Activated CD8-positive, alpha-beta T cell treated with anti-CD3 and anti-CD28 coated beads for 36 hours (primary cell): ENCODE measurements around the gene C5orf34. TPM values are rescaled to one million over a fixed set of nuclear protein-coding genes. Genes with fewer than 3 reads are reported as not detected.
A peak's percentile ranks its signal among the peaks of the same experiment; 100 is the strongest.

Experiments
- ATAC-seq: fragments of 200-7000 bp; cut with Tn5 transposase; one replicate; pipeline ENCODE4 v1.10.0; 2021; ENCODE audit warnings: mild to moderate bottlenecking, moderate library complexity
- CTCF ChIA-PET: fragments of 350-600 bp; sonication (Branson Sonifier 250); formaldehyde crosslinking; loops from one replicate; lab custom pipeline; 2021; ENCODE audit warnings: antibody characterized with exemption; lab: Charles Lee
- POLR2A ChIA-PET: fragments of 350-600 bp; sonication (Branson Sonifier 250); formaldehyde crosslinking; loops from one replicate; lab custom pipeline; 2021; ENCODE audit warnings: antibody characterized with exemption; lab: Charles Lee
- DNase-seq: peaks from one replicate; pipeline ENCODE4 v3.0.0-alpha.2; 2020
- H3K27ac Mint-ChIP-seq: one replicate; pipeline ENCODE4 v1.8.0; 2021; ENCODE audit warnings: mild to moderate bottlenecking, mixed read lengths
- H3K27me3 Mint-ChIP-seq: one replicate; pipeline ENCODE4 v1.8.0; 2021; ENCODE audit warnings: mixed read lengths
- H3K36me3 Mint-ChIP-seq: one replicate; pipeline ENCODE4 v1.8.0; 2021; ENCODE audit warnings: low read depth, mixed read lengths
- H3K4me1 Mint-ChIP-seq: one replicate; pipeline ENCODE4 v1.8.0; 2021; ENCODE audit warnings: low read depth, mixed read lengths
- H3K4me3 Mint-ChIP-seq: one replicate; pipeline ENCODE4 v1.8.0; 2021; ENCODE audit warnings: mild to moderate bottlenecking, moderate library complexity, mixed read lengths
- H3K9me3 Mint-ChIP-seq: one replicate; pipeline ENCODE4 v1.8.0; 2021; ENCODE audit warnings: mixed read lengths
- CTCF ChIP-seq: fragments of 200-600 bp; IDR thresholded peaks from one replicate; pipeline ENCODE4 v1.8.0; 2022; ENCODE audit warnings: antibody characterized with exemption, mild to moderate bottlenecking
- intact Hi-C: fragments of 100-400 bp; cut with micrococcal nuclease; formaldehyde crosslinking; loops from one replicate; pipeline ENCODE4 v1.10.0; 2022
- total RNA-seq, 2 experiments: library from RNA; stranded (reverse); gene quantifications; one replicate each; pipeline ENCODE4 v1.2.3, GENCODE V29; 2021

Gene C5orf34
- total RNA-seq, 2 experiments from 2014 or later, result 9.1 to 10.5 TPM

GRCh38 chr5:43498581-43498980 is 16.4 kb downstream of the C5orf34 start:
- H3K27ac Mint-ChIP-seq, result no peak overlapping the region
- DNase-seq (no peak), ATAC-seq (no peak)
- H3K4me1 Mint-ChIP-seq, result no peaks in the 10 kb centered on the region
- no peaks in the 10 kb centered on the region for H3K27me3 Mint-ChIP-seq
- no peak overlapping the region for H3K4me3 Mint-ChIP-seq
- ChIA-PET CTCF (interaction anchor here (1.4 kb wide), 1 partner anchor 14 kb away, joined by 5 read pairs; the partner anchor contains the start of gene TMEM267), POLR2A (no interaction called here)
- no peak for TF ChIP-seq CTCF
- intact Hi-C loops, result no loop called here
- peaks cover 16% of the 10 kb centered on the region for H3K36me3 Mint-ChIP-seq
- no peaks in the 10 kb centered on the region for H3K9me3 Mint-ChIP-seq

GRCh38 chr5:43497311-43498104 is 17.4 kb downstream of the C5orf34 start:
- no peak overlapping the region for H3K27ac Mint-ChIP-seq
- no peak for ATAC-seq
- no peaks in the 10 kb centered on the region for H3K27me3 Mint-ChIP-seq
- no peaks in the 10 kb centered on the region for H3K9me3 Mint-ChIP-seq
- no peaks in the 10 kb centered on the region for H3K4me1 Mint-ChIP-seq
- no peak for TF ChIP-seq CTCF
- H3K36me3 Mint-ChIP-seq, result peaks cover 8% of the 10 kb centered on the region
- intact Hi-C loops, result no loop called here
- DNase-seq, result no peak
- ChIA-PET POLR2A (no interaction called here), CTCF (interaction anchor here (1.1 kb wide), 1 partner anchor 13 kb away, joined by 4 read pairs; the partner anchor contains the start of gene TMEM267)
- H3K4me3 Mint-ChIP-seq, result no peak overlapping the region

DNA sequence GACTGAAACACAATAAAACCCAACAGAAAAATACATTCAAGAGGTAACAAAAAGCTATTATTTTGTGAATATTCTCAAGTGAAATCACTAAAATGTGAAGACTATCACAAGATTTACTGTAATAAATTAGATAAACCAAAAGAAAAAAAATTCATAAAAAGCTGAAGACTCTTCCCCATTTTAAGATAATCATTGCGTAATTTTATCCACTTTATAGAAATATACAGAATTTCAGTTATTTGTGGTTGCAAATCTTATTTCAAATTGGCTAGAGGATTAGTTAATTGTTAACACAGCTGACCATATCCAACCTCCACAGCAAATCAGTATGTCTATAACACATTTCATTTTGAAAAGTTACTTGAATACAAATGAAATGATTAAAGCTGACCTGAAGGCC is 23.6 kb downstream of the C5orf34 start:
- intact Hi-C loops, result no loop called here
- H3K4me3 Mint-ChIP-seq, result no peak overlapping the region

GRCh38 chr5:43486353-43486752 is 28.6 kb downstream of the C5orf34 start:
- ATAC-seq, result no peak
- Mint-ChIP-seq H3K36me3 (peaks cover 45% of the 10 kb centered on the region), H3K27ac (peak overlapping the region; percentile 100), H3K4me1 (peaks cover 32% of the 10 kb centered on the region), H3K9me3 (no peaks in the 10 kb centered on the region), H3K27me3 (no peaks in the 10 kb centered on the region), H3K4me3 (no peak overlapping the region)
- intact Hi-C loops, result loop anchor here (10.0 kb wide), 3 partner anchors 172 to 492 kb away; partner anchors contain the start of gene HMGCS1
- ChIA-PET CTCF (interaction anchor here (1.1 to 4.4 kb wide), 4 partner anchors 74 to 444 kb away, joined by 3 to 30 read pairs (median 8); partner anchors contain the start of gene CCL28), POLR2A (interaction anchor here (1.5 kb wide), 1 partner anchor 18 kb away, joined by 4 read pairs; no protein-coding TSS in a partner anchor)
- no peak for TF ChIP-seq CTCF
- no peak for DNase-seq

More for the DNA sequence above, 23.6 kb downstream of the C5orf34 start:
- ChIA-PET CTCF (interaction anchor here (1.0 kb wide), 1 partner anchor 102 kb away, joined by 3 read pairs; no protein-coding TSS in a partner anchor), POLR2A (no interaction called here)
- Mint-ChIP-seq H3K36me3 (peaks cover 26% of the 10 kb centered on the region), H3K27me3 (no peaks in the 10 kb centered on the region), H3K27ac (no peak overlapping the region), H3K9me3 (no peaks in the 10 kb centered on the region), H3K4me1 (peaks cover 4% of the 10 kb centered on the region)
- ATAC-seq (no peak), DNase-seq (no peak)
- TF ChIP-seq CTCF, result no peak
